ENCODE results near the gene MYZAP.

Gene MYZAP

GRCh38 chr15:57647071-57647790 lies 55.5 kb downstream of the MYZAP start:
- peaks cover 58% of the 10 kb centered on the region for H3K27me3 Mint-ChIP-seq
- H3K9me3 Mint-ChIP-seq, result no peaks in the 10 kb centered on the region
- H3K4me1 Mint-ChIP-seq, result no peaks in the 10 kb centered on the region
- no peaks in the 10 kb centered on the region for H3K36me3 Mint-ChIP-seq (ENCODE audit: insufficient read depth)
- no peak overlapping the region for H3K27ac Mint-ChIP-seq (ENCODE audit: low read depth)
- H3K4me3 Mint-ChIP-seq, result no peak overlapping the region
- DNase-seq (ENCODE audit: low spot score in 2 of 2) (no peak), ATAC-seq (replicated peaks; ENCODE audit: extremely low read depth, poor library complexity, severe bottlenecking) (no peak)

DNA sequence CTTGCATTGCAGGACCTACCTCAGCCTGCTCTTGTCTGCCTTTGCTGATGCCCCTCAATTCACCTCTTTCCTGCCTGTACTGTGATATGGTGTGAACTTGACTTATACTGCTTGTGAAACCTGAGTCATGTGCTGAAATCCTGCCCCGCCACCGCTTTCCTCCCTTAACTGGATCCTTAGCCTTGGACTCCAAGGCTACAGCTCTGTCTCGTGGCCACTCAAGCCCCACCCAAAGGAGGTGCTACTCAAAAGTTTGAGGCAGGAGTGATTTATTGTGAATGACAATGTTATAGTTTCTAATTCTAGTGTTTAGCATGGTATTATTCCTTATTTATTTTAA lies 56.1 kb downstream of the MYZAP start:
- Mint-ChIP-seq H3K9me3 (no peaks in the 10 kb centered on the region), H3K36me3 (ENCODE audit: insufficient read depth) (no peaks in the 10 kb centered on the region), H3K27ac (ENCODE audit: low read depth) (no peak overlapping the region), H3K4me3 (no peak overlapping the region), H3K27me3 (peaks cover 58% of the 10 kb centered on the region), H3K4me1 (no peaks in the 10 kb centered on the region)
- ATAC-seq (replicated peaks; ENCODE audit: extremely low read depth, poor library complexity, severe bottlenecking) (no peak), DNase-seq (ENCODE audit: low spot score in 2 of 2) (no peak)

DNA sequence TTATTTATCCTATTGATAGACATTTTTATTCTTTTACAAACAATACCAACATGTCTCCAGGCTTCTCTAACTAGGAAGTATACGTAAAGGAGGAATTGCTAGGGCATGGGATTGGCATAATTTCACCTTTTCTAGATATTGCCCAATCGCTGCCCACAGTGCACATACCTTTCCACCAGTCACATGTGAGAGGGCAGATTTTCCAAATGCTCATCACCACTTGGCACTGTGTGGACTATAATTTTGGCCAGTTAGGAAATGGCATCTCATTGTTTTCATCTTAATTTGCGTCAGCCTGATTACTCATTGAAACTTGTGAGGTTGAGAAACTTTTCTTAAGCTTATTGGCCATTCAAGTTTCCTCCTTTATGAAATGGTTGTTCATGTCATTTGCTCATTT lies 57.4 kb downstream of the MYZAP start:
- DNase-seq (ENCODE audit: low spot score in 2 of 2) (no peak), ATAC-seq (replicated peaks; ENCODE audit: extremely low read depth, poor library complexity, severe bottlenecking) (no peak)
- H3K9me3 Mint-ChIP-seq, result no peaks in the 10 kb centered on the region
- H3K4me3 Mint-ChIP-seq, result no peak overlapping the region
- no peaks in the 10 kb centered on the region for H3K36me3 Mint-ChIP-seq (ENCODE audit: insufficient read depth)
- no peak overlapping the region for H3K27ac Mint-ChIP-seq (ENCODE audit: low read depth)
- H3K4me1 Mint-ChIP-seq, result no peaks in the 10 kb centered on the region
- H3K27me3 Mint-ChIP-seq, result peaks cover 45% of the 10 kb centered on the region

GRCh38 chr15:57651445-57651844 lies 59.7 kb downstream of the MYZAP start:
- peaks cover 1% of the 10 kb centered on the region for H3K36me3 Mint-ChIP-seq (ENCODE audit: insufficient read depth)
- ATAC-seq (replicated peaks; ENCODE audit: extremely low read depth, poor library complexity, severe bottlenecking), result no peak
- H3K9me3 Mint-ChIP-seq, result no peaks in the 10 kb centered on the region
- H3K27ac Mint-ChIP-seq (ENCODE audit: low read depth), result no peak overlapping the region
- no peaks in the 10 kb centered on the region for H3K4me1 Mint-ChIP-seq
- peaks cover 35% of the 10 kb centered on the region for H3K27me3 Mint-ChIP-seq
- no peak for DNase-seq (ENCODE audit: low spot score in 2 of 2)
- H3K4me3 Mint-ChIP-seq, result no peak overlapping the region

- peaks cover 1% of the 10 kb centered on the region for H3K36me3 Mint-ChIP-seq (ENCODE audit: insufficient read depth)
- H3K9me3 Mint-ChIP-seq, result no peaks in the 10 kb centered on the region
- H3K27me3 Mint-ChIP-seq, result peaks cover 25% of the 10 kb centered on the region
- no peak for DNase-seq (ENCODE audit: low spot score in 2 of 2)
- H3K4me1 Mint-ChIP-seq, result no peaks in the 10 kb centered on the region
- no peak overlapping the region for H3K27ac Mint-ChIP-seq (ENCODE audit: low read depth)
- H3K4me3 Mint-ChIP-seq, result no peak overlapping the region
- no peak for ATAC-seq (replicated peaks; ENCODE audit: extremely low read depth, poor library complexity, severe bottlenecking)
These were observed 60.8 kb downstream of the MYZAP start for GRCh38 chr15:57652481-57652880.

DNA sequence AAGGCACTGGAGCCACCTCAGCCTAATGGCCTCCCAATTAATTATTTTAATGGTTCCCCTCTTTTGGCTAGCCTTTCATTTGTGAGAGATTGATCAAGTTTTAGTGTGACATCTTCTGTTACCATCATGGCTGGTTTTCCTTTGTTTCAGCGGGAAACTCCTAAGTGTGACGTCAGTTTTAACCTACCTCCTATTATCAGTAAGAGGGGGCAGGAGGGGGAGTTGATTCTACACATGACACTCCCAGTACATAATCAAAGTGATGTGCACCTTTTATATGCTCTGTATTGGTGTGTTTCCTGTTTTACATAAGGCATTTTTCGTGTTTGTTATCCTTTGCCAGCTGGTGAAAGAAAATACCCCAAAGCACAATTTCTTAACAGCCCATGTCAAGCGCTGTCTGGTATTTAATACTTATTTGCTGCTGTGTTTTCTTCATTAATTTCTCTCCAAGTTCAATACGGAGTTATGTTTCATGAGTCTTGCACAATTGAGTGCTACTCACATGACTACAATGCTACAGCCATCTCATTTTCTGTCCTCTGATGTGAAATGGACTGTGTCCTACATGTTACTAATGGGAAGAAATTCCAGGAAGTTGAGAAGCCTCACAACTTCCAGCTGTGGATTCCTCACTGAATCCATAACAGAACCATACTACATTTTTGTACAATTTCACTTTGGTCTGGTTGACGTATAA lies 62.6 kb downstream of the MYZAP start:
- H3K27me3 Mint-ChIP-seq, result peaks cover 34% of the 10 kb centered on the region
- no peak for DNase-seq (ENCODE audit: low spot score in 2 of 2)
- no peaks in the 10 kb centered on the region for H3K9me3 Mint-ChIP-seq
- no peak for ATAC-seq (replicated peaks; ENCODE audit: extremely low read depth, poor library complexity, severe bottlenecking)
- H3K4me1 Mint-ChIP-seq, result no peaks in the 10 kb centered on the region
- H3K4me3 Mint-ChIP-seq, result no peak overlapping the region
- H3K27ac Mint-ChIP-seq (ENCODE audit: low read depth), result no peak overlapping the region
- H3K36me3 Mint-ChIP-seq (ENCODE audit: insufficient read depth), result peaks cover 1% of the 10 kb centered on the region

- no peak overlapping the region for H3K27ac Mint-ChIP-seq (ENCODE audit: low read depth)
- no peaks in the 10 kb centered on the region for H3K9me3 Mint-ChIP-seq
- DNase-seq (ENCODE audit: low spot score in 2 of 2) (no peak), ATAC-seq (replicated peaks; ENCODE audit: extremely low read depth, poor library complexity, severe bottlenecking) (no peak)
- H3K4me3 Mint-ChIP-seq, result no peak overlapping the region
- no peaks in the 10 kb centered on the region for H3K4me1 Mint-ChIP-seq
- H3K36me3 Mint-ChIP-seq (ENCODE audit: insufficient read depth), result peaks cover 1% of the 10 kb centered on the region
- peaks cover 34% of the 10 kb centered on the region for H3K27me3 Mint-ChIP-seq
These were observed 63.3 kb downstream of the MYZAP start for GRCh38 chr15:57655053-57655452.

DNA sequence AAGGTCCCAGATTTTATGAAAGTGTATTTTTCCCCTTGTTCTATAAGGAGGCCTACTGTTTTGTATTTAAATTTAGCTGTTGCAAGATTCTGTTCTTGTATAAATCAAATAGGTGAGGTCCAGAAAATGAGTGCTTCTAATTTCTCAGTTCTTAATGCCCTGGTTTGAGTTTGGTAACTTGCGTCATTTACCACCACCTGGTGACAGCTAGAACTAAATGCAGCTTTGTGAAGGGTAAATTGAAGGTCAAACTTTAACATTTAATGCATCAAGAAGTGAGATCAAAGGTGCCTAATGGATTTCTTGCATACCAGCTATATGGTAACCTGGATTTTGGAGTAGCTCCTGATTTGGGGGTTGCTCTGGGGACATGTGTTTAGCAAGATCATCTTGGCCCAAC lies 64.1 kb downstream of the MYZAP start:
- peaks cover 28% of the 10 kb centered on the region for H3K27me3 Mint-ChIP-seq
- no peak for ATAC-seq (replicated peaks; ENCODE audit: extremely low read depth, poor library complexity, severe bottlenecking)
- no peak overlapping the region for H3K4me3 Mint-ChIP-seq

DNA sequence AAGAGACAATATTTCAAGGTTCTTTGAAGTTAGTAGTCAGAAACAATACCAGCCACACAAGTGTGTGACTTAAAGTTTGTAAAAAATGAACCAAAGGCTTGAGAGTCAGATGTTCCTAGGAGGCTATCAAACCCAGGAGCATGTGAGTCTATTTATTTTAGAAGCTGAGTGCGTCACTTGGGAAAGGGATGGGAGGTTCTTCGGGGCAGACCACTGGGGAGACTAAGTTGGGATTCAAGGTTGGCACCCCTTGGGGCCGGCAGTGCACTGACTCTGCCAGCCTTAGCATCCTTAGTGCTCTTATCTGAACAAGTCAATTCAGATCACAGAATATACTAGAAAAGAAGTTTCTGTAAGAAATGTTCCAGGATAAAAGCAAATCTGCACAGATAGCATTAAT lies 64.7 kb downstream of the MYZAP start:
- no peak for ATAC-seq (replicated peaks; ENCODE audit: extremely low read depth, poor library complexity, severe bottlenecking)
- Mint-ChIP-seq H3K36me3 (ENCODE audit: insufficient read depth) (peaks cover 1% of the 10 kb centered on the region), H3K27ac (ENCODE audit: low read depth) (no peak overlapping the region), H3K4me3 (no peak overlapping the region), H3K4me1 (no peaks in the 10 kb centered on the region), H3K27me3 (peaks cover 25% of the 10 kb centered on the region), H3K9me3 (no peaks in the 10 kb centered on the region)
- no peak for DNase-seq (ENCODE audit: low spot score in 2 of 2)

More for the DNA sequence above, 64.1 kb downstream of the MYZAP start:
- peaks cover 1% of the 10 kb centered on the region for H3K36me3 Mint-ChIP-seq (ENCODE audit: insufficient read depth)
- H3K9me3 Mint-ChIP-seq, result no peaks in the 10 kb centered on the region
- H3K27ac Mint-ChIP-seq (ENCODE audit: low read depth), result no peak overlapping the region
- H3K4me1 Mint-ChIP-seq, result no peaks in the 10 kb centered on the region
- no peak for DNase-seq (ENCODE audit: low spot score in 2 of 2)

GRCh38 chr15:57657619-57658018 lies 65.9 kb downstream of the MYZAP start:
- Mint-ChIP-seq H3K4me3 (no peak overlapping the region), H3K9me3 (no peaks in the 10 kb centered on the region), H3K27ac (ENCODE audit: low read depth) (no peak overlapping the region), H3K4me1 (no peaks in the 10 kb centered on the region), H3K36me3 (ENCODE audit: insufficient read depth) (peaks cover 1% of the 10 kb centered on the region), H3K27me3 (peaks cover 35% of the 10 kb centered on the region)
- ATAC-seq (replicated peaks; ENCODE audit: extremely low read depth, poor library complexity, severe bottlenecking) (no peak), DNase-seq (ENCODE audit: low spot score in 2 of 2) (no peak)

- Mint-ChIP-seq H3K36me3 (ENCODE audit: insufficient read depth) (no peaks in the 10 kb centered on the region), H3K4me1 (no peaks in the 10 kb centered on the region), H3K27ac (ENCODE audit: low read depth) (no peak overlapping the region), H3K9me3 (no peaks in the 10 kb centered on the region), H3K4me3 (no peak overlapping the region), H3K27me3 (peaks cover 31% of the 10 kb centered on the region)
- ATAC-seq (replicated peaks; ENCODE audit: extremely low read depth, poor library complexity, severe bottlenecking) (no peak), DNase-seq (ENCODE audit: low spot score in 2 of 2) (no peak)
These were observed 70.5 kb downstream of the MYZAP start for GRCh38 chr15:57662091-57662744.

GRCh38 chr15:57662802-57663201 lies 71.1 kb downstream of the MYZAP start:
- Mint-ChIP-seq H3K27me3 (peaks cover 37% of the 10 kb centered on the region), H3K36me3 (ENCODE audit: insufficient read depth) (no peaks in the 10 kb centered on the region), H3K4me1 (no peaks in the 10 kb centered on the region), H3K27ac (ENCODE audit: low read depth) (no peak overlapping the region), H3K9me3 (no peaks in the 10 kb centered on the region), H3K4me3 (no peak overlapping the region)
- DNase-seq (ENCODE audit: low spot score in 2 of 2), result no peak
- ATAC-seq (replicated peaks; ENCODE audit: extremely low read depth, poor library complexity, severe bottlenecking), result no peak

GRCh38 chr15:57663262-57663661 lies 71.6 kb downstream of the MYZAP start:
- no peaks in the 10 kb centered on the region for H3K9me3 Mint-ChIP-seq
- ATAC-seq (replicated peaks; ENCODE audit: extremely low read depth, poor library complexity, severe bottlenecking) (no peak), DNase-seq (ENCODE audit: low spot score in 2 of 2) (no peak)
- peaks cover 38% of the 10 kb centered on the region for H3K27me3 Mint-ChIP-seq
- no peak overlapping the region for H3K4me3 Mint-ChIP-seq
- no peaks in the 10 kb centered on the region for H3K36me3 Mint-ChIP-seq (ENCODE audit: insufficient read depth)
- no peaks in the 10 kb centered on the region for H3K4me1 Mint-ChIP-seq
- H3K27ac Mint-ChIP-seq (ENCODE audit: low read depth), result no peak overlapping the region
